ENCODE measurements around the gene NEK8. TPM values are rescaled to one million over a fixed set of nuclear protein-coding genes. Genes with fewer than 3 reads are reported as not detected.

NEK8 gene
- total RNA-seq, 2 experiments from 2014 or later = 4.7 to 5.2 TPM

DNA sequence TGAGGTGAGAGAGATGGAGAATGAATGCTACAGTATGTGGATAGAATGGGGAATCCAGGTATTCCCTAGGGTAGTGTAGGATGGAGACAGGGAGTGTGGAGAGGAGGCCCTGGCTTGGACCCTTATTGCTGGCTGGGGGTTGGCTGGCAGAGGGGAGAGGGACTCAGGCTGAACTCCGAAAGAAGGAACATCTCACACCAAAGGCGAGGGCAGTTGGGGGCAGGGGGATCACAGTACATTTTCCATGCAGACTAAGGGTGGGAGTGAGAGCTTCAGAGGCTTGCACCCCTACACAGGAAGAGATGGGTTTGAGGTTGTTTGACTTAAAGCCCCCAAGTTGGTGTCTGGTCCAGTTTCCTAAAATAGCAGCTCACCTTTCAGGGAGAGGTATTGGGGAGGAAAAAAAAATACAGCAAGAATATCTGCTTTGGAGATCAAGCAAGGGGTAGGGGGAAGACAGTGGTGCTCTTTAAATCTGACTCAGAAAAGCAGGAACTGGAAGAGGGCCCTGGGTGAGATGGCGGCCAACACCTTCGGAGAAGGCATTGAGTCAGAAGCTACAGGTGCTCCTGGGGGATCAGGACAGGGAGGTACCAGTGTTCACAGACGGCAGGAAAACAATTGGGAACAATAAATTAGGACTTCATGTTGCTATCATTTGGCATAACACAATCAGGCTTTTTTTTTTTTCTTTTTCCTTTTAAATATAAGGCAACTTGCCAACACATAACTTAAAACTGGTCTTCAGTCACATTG lies 27.6 kb downstream of the NEK8 start:
- Mint-ChIP-seq H3K4me1 (ENCODE audit: low read depth) (no peaks in the 10 kb centered on the region), H3K4me3 (no peak overlapping the region), H3K36me3 (ENCODE audit: low read depth) (peaks cover 43% of the 10 kb centered on the region), H3K27ac (no peak overlapping the region), H3K27me3 (no peaks in the 10 kb centered on the region), H3K9me3 (no peaks in the 10 kb centered on the region)
- CTCF ChIA-PET = interaction anchor here (1.5 kb wide), 1 partner anchor 29 kb away, joined by 8 read pairs; the partner anchor contains the start of gene TLCD1
- Histone ChIP-seq H3K9me3 (ENCODE audit: control insufficient read depth in 1 of 2, insufficient read depth in 1 of 2, low read length in 2 of 2) (no peaks in the 10 kb centered on the region), H3K27ac (ENCODE audit: low read depth in 1 of 2, low read length in 2 of 2) (no peak overlapping the region), H3K36me3 (ENCODE audit: insufficient read depth, low read length) (peaks cover 33% of the 10 kb centered on the region), H3K4me1 (ENCODE audit: insufficient read depth, low read length) (no peaks in the 10 kb centered on the region), H3K4me3 (ENCODE audit: low read length) (no peak overlapping the region), H3K27me3 (ENCODE audit: control insufficient read depth in 1 of 2, insufficient read depth in 2 of 2, low read length in 2 of 2) (no peaks in the 10 kb centered on the region)
- TF ChIP-seq, protein P1, sequence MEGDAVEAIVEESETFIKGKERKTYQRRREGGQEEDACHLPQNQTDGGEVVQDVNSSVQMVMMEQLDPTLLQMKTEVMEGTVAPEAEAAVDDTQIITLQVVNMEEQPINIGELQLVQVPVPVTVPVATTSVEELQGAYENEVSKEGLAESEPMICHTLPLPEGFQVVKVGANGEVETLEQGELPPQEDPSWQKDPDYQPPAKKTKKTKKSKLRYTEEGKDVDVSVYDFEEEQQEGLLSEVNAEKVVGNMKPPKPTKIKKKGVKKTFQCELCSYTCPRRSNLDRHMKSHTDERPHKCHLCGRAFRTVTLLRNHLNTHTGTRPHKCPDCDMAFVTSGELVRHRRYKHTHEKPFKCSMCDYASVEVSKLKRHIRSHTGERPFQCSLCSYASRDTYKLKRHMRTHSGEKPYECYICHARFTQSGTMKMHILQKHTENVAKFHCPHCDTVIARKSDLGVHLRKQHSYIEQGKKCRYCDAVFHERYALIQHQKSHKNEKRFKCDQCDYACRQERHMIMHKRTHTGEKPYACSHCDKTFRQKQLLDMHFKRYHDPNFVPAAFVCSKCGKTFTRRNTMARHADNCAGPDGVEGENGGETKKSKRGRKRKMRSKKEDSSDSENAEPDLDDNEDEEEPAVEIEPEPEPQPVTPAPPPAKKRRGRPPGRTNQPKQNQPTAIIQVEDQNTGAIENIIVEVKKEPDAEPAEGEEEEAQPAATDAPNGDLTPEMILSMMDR (IDR thresholded peaks at IDR 0.05) = no peak
- ATAC-seq (ENCODE audit: poor library complexity) = no peak
- intact Hi-C loops (cut with DNase I, micrococcal nuclease) = no loop called here
- no peak for DNase-seq
- POLR2A ChIA-PET = interaction anchor here (0.8 kb wide), 1 partner anchor 93 kb away, joined by 3 read pairs; no protein-coding TSS in a partner anchor

DNA sequence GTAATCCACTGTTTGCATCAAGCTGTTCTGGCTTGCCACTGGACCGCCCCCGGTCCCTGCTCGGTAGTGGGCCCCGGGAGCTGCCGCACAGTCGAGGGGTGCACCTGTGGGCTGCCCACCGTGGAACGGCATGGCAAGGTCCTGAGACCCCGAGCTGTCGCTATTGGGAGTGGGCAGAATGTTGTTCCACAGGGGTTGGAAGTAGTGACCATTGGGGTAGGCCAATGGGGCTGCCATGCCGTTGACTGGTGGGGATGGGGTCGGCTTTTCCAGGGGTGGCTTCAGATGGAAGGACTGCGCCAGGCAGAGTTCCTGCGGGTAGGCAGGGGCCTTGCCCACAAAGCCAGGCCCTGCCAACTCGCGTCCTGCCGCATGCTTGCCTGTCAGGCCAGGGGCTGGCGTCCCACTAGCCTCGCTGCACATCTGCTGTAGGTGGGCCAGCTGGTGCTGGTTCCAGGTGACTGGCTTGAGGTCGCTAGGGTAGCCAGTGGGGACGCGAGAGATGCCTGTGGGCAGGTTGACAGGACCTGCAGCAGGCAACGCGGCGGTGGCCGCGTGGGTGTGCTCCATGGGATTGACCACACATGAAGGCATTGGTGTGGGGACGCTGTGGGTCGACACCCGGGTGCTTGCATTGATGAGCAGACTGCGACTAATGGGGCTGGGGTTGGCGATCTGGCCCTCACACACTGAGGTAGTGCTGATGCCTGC lies 30.0 kb downstream of the NEK8 start:
- peaks cover 4% of the 10 kb centered on the region for H3K4me1 Mint-ChIP-seq (ENCODE audit: low read depth)
- Histone ChIP-seq H3K4me1 (ENCODE audit: insufficient read depth, low read length) (no peaks in the 10 kb centered on the region), H3K27me3 (ENCODE audit: control insufficient read depth in 1 of 2, insufficient read depth in 2 of 2, low read length in 2 of 2) (no peaks in the 10 kb centered on the region), H3K27ac (ENCODE audit: low read depth in 1 of 2, low read length in 2 of 2) (no peak overlapping the region), H3K36me3 (ENCODE audit: insufficient read depth, low read length) (peaks cover 43% of the 10 kb centered on the region), H3K4me3 (ENCODE audit: low read length) (no peak overlapping the region), H3K9me3 (ENCODE audit: control insufficient read depth in 1 of 2, insufficient read depth in 1 of 2, low read length in 2 of 2) (no peaks in the 10 kb centered on the region)
- DNase-seq (peak in 1 of 14 experiments; percentile 21), ATAC-seq (ENCODE audit: poor library complexity) (no peak)
- CTCF ChIA-PET = no interaction called here
- no peaks in the 10 kb centered on the region for H3K27me3 Mint-ChIP-seq
- TF ChIP-seq, protein P1 (IDR thresholded peaks at IDR 0.05) = no peak
- intact Hi-C loops (cut with DNase I, micrococcal nuclease) = no loop called here
- peaks cover 52% of the 10 kb centered on the region for H3K36me3 Mint-ChIP-seq (ENCODE audit: low read depth)
- H3K27ac Mint-ChIP-seq = no peak overlapping the region
- H3K9me3 Mint-ChIP-seq = no peaks in the 10 kb centered on the region
- H3K4me3 Mint-ChIP-seq = no peak overlapping the region
- POLR2A ChIA-PET = interaction anchor here (1.2 kb wide), 1 partner anchor 32 kb away, joined by 3 read pairs; no protein-coding TSS in a partner anchor

DNA sequence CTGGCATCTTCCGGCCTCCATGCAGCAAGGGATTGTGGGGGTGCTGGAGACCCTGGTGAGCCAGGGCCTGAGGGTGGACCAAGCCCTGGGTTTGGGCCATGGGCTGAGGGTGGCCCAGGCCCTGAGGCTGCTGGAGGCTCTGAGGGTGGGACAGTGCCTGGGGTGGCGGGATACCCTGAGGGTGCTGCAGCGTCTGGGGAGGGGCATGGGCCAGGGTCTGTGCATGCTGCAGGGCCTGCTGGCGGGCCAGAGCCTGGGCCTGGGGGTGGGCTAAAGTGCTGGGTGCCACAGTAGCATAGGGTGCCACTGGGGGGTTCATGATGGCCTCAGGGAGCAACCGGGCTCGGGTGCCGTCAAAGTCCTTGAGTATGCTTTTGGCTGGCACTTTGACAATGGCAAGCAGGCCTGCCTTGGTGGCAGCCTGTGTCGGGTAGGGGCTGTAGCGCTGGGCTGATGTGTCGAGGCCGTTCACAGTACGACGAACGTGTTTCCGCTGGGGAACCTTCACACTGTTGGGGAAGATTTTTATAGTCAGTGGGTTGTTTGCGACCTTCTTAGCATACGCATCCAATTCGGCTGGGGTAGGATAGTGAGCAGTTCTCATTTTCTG lies 30.8 kb downstream of the NEK8 start:
- intact Hi-C loops (cut with DNase I, micrococcal nuclease) = no loop called here
- Mint-ChIP-seq H3K27ac (no peak overlapping the region), H3K4me1 (ENCODE audit: low read depth) (peaks cover 8% of the 10 kb centered on the region), H3K27me3 (no peaks in the 10 kb centered on the region), H3K36me3 (ENCODE audit: low read depth) (peaks cover 57% of the 10 kb centered on the region), H3K9me3 (no peaks in the 10 kb centered on the region), H3K4me3 (no peak overlapping the region)
- Histone ChIP-seq H3K36me3 (ENCODE audit: insufficient read depth, low read length) (peaks cover 44% of the 10 kb centered on the region), H3K27ac (ENCODE audit: low read depth in 1 of 2, low read length in 2 of 2) (no peak overlapping the region), H3K4me1 (ENCODE audit: insufficient read depth, low read length) (no peaks in the 10 kb centered on the region), H3K4me3 (ENCODE audit: low read length) (no peak overlapping the region), H3K27me3 (ENCODE audit: control insufficient read depth in 1 of 2, insufficient read depth in 2 of 2, low read length in 2 of 2) (no peaks in the 10 kb centered on the region), H3K9me3 (ENCODE audit: control insufficient read depth in 1 of 2, insufficient read depth in 1 of 2, low read length in 2 of 2) (no peaks in the 10 kb centered on the region)
- DNase-seq = no peak
- CTCF ChIA-PET = interaction anchor here (6.6 kb wide), 1 partner anchor 32 kb away, joined by 70 read pairs; the partner anchor contains the start of genes NEK8 and TLCD1
- POLR2A ChIA-PET = no interaction called here
- TF ChIP-seq, protein P1 (IDR thresholded peaks at IDR 0.05) = no peak
- ATAC-seq (ENCODE audit: poor library complexity) = no peak
